Erythroblast (primary cell): Measurements from ENCODE around the gene ZSCAN5A.

Source experiments
- GATA1 ChIP-seq: IDR thresholded peaks from 2 replicates; pipeline ENCODE4 v1.6.1; 2011; ENCODE audit warnings: low read depth, mild to moderate bottlenecking, control low read depth, low read length, moderate library complexity
- POLR2A ChIP-seq: IDR thresholded peaks from 2 replicates; pipeline ENCODE4 v1.6.1; 2011; ENCODE audit warnings: mild to moderate bottlenecking, low read length

- TF ChIP-seq POLR2A = no peak
- no peak for TF ChIP-seq GATA1
Measured at GRCh38 chr19:56341948-56342347, 27.3 kb upstream of the ZSCAN5A start.
